ENCODE results near the gene FHAD1. TPM values are rescaled to one million over a fixed set of nuclear protein-coding genes. Genes with fewer than 3 reads are reported as not detected.

The FHAD1 gene
- total RNA-seq, 2 donors from 2014 or later, result 0.27 to 6.5 TPM

DNA sequence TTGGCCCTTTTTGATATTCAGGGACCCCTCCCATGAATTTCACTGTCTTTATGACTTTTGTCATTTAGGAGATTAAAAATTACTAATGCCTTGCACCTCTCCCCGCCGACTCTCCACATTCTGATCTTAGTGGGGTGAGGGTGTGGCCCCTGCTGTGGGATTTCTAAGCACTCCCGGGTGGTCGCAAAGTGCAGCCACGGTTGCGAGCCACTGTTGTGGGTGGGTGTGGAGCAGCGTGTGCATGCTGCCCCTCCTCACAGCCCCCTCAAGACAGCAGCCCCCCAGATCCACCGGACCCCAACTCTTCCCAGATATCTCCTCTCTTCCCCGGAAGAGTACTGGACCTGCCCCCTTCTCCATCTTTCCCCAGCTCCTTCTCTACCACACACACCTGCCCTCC, 96.1 kb downstream of the FHAD1 start:
- peaks cover 7% of the 10 kb centered on the region for H3K4me1 ChIP-seq (replicated peaks)
- intact Hi-C loops (cut with DNase I), result loop anchor here (5.0 kb wide), 1 partner anchor 64 kb away; the partner anchor contains the start of gene EFHD2
- no peaks in the 10 kb centered on the region for H3K27me3 ChIP-seq (replicated peaks; ENCODE audit: insufficient read depth)
- WGBS, result 70% methylated on average over 9 of the region's 9 CpGs
- H3K36me3 ChIP-seq, result no peaks in the 10 kb centered on the region
- H3K9me3 ChIP-seq, result no peaks in the 10 kb centered on the region
- H3K4me3 ChIP-seq, result no peak overlapping the region
- TF ChIP-seq, protein P1, sequence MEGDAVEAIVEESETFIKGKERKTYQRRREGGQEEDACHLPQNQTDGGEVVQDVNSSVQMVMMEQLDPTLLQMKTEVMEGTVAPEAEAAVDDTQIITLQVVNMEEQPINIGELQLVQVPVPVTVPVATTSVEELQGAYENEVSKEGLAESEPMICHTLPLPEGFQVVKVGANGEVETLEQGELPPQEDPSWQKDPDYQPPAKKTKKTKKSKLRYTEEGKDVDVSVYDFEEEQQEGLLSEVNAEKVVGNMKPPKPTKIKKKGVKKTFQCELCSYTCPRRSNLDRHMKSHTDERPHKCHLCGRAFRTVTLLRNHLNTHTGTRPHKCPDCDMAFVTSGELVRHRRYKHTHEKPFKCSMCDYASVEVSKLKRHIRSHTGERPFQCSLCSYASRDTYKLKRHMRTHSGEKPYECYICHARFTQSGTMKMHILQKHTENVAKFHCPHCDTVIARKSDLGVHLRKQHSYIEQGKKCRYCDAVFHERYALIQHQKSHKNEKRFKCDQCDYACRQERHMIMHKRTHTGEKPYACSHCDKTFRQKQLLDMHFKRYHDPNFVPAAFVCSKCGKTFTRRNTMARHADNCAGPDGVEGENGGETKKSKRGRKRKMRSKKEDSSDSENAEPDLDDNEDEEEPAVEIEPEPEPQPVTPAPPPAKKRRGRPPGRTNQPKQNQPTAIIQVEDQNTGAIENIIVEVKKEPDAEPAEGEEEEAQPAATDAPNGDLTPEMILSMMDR (IDR thresholded peaks at IDR 0.05), result no peak
- TF ChIP-seq POLR2A (IDR thresholded peaks at IDR 0.05) (no peak), POLR2AphosphoS5 (IDR thresholded peaks at IDR 0.05) (no peak)
- H3K27ac ChIP-seq, result peak overlapping the region; percentile 70 to 75
- no peak for DNase-seq (ENCODE audit: low spot score)

DNA sequence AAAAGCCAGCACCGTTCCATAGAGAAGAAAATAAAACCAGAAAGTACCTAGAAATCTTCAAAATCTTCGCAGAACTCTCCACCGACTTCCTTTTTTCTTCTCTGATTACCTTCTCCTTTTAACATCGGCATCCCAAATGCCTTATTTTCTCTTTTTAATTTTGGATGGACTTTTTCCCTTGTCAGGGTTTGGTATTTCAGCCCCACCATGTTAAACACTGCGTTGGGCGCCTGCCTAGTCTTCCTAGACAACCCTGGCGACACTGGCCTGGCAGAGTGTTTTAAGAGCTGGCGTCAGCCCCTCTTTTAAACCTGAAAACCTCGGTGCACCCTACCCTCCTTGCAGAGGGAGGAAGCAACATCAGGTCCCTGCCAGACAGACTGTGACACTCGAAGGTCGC, 96.7 kb downstream of the FHAD1 start:
- Histone ChIP-seq H3K27me3 (replicated peaks; ENCODE audit: insufficient read depth) (no peaks in the 10 kb centered on the region), H3K27ac (peak overlapping the region; percentile 70 to 75), H3K4me3 (no peak overlapping the region), H3K9me3 (no peaks in the 10 kb centered on the region), H3K4me1 (replicated peaks) (peaks cover 7% of the 10 kb centered on the region), H3K36me3 (no peaks in the 10 kb centered on the region)
- WGBS, result 9% methylated on average over 11 of the region's 11 CpGs
- intact Hi-C loops (cut with DNase I), result loop anchor here (5.0 kb wide), 1 partner anchor 64 kb away; the partner anchor contains the start of gene EFHD2
- DNase-seq (ENCODE audit: low spot score), result peak; percentile 85
- TF ChIP-seq, protein P1 (IDR thresholded peaks at IDR 0.05), result no peak
- peak; percentile 65 for TF ChIP-seq POLR2AphosphoS5 (IDR thresholded peaks at IDR 0.05)

DNA sequence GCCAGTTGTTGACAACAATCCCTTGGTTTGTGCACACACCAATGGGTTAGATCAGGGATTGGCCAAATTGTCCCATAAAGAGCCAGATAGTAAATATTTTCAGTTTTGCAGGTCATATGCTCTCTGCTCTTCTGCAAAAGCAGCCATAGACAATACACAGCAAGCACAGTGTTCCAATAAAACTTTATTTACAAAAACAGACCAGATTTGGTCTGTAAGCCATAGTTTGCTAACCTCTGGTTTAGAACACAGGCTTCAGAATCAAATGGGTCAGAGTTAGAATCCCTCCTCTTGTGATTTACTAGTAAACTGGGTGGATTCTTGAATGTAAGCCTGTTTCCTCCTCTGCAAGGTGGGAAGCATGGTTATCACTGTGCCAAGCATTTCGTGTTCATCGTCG, 97.4 kb downstream of the FHAD1 start:
- WGBS, result 93% methylated on average over 3 of the region's 3 CpGs
- Histone ChIP-seq H3K4me1 (replicated peaks) (peaks cover 7% of the 10 kb centered on the region), H3K4me3 (no peak overlapping the region), H3K9me3 (no peaks in the 10 kb centered on the region), H3K27ac (peak overlapping the region in 1 of 2 donors; percentile 75), H3K27me3 (replicated peaks; ENCODE audit: insufficient read depth) (no peaks in the 10 kb centered on the region), H3K36me3 (no peaks in the 10 kb centered on the region)
- intact Hi-C loops (cut with DNase I), result loop anchor here (5.0 kb wide), 1 partner anchor 63 kb away; the partner anchor contains the start of gene EFHD2
- DNase-seq (ENCODE audit: low spot score), result no peak
- TF ChIP-seq POLR2A (IDR thresholded peaks at IDR 0.05) (no peak), POLR2AphosphoS5 (IDR thresholded peaks at IDR 0.05) (peak; percentile 2)
- TF ChIP-seq, protein P1 (IDR thresholded peaks at IDR 0.05), result no peak

DNA sequence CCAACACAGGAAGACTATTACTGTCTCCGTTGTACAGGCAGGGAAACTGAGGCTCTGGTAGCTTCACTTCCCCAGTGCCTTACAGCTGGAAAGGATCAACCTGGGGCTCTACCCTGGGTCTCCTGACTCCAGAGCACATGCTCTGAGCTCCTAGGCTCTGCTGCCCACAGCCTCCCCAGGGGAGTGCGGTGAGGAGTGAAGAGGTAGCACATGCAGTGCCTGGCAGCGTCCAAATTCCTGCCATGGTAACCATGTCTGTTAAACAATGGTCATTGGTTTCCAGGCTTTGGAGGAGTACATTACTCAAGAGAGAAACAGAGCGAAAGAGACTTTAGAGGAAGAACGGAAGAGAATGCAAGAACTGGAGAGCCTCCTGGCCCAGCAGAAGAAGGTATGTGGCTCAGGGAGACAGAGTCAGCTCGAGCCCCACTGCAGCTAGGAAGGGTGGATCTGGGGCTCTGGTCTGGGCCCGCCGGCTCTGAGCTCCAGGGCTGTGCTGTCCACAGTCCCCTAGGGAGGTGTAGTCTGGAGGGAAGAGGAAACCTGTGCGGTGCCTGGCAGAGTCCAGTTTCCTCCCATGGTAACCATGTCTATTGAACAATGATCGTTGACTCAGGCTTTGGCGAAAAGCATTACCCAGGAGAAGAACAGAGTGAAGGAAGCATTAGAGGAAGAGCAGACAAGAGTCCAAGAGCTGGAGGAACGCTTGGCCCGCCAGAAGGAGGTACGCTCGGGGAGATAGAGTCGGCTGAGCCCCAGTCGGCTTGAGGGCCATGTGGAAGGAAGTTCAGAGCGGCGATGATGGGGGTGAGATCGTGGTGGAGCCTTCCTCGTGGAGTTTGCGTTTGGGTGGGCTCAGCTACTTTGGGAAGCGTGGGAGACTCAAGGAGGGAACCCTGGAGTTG, 98.0 kb downstream of the FHAD1 start:
- intact Hi-C loops (cut with DNase I), result loop anchor here (5.0 kb wide), 1 partner anchor 62 kb away; the partner anchor contains the start of gene EFHD2
- Histone ChIP-seq H3K9me3 (no peaks in the 10 kb centered on the region), H3K36me3 (no peaks in the 10 kb centered on the region), H3K4me1 (replicated peaks) (peaks cover 7% of the 10 kb centered on the region), H3K4me3 (no peak overlapping the region), H3K27ac (peak overlapping the region in 1 of 2 donors; percentile 75), H3K27me3 (replicated peaks; ENCODE audit: insufficient read depth) (no peaks in the 10 kb centered on the region)
- no peak for DNase-seq (ENCODE audit: low spot score)
- no peak for TF ChIP-seq POLR2AphosphoS5 (IDR thresholded peaks at IDR 0.05)
- TF ChIP-seq POLR2A (IDR thresholded peaks at IDR 0.05), result no peak
- TF ChIP-seq, protein P1 (IDR thresholded peaks at IDR 0.05), result no peak
- 91% methylated on average over 23 of the region's 23 CpGs for WGBS

Measured in prostate gland (tissue), 2 donors.